HTERT RPE-1 (cell line): ENCODE results near the gene HIVEP3.

Experiments used
- in situ Hi-C: fragments of 300-500 bp; cut with MboI; formaldehyde crosslinking; loops from 4 replicates; pipeline ENCODE4 v1.14.3; 2020; ENCODE audit warnings: low sequenced_read_pairs

The HIVEP3 gene

GRCh38 chr1:41819069-41819468 is 99.7 kb downstream of the HIVEP3 start:
- in situ Hi-C loops, result no loop called here

- in situ Hi-C loops, result no loop called here
Measured at GRCh38 chr1:41816061-41816460, 102.7 kb downstream of the HIVEP3 start.

- in situ Hi-C loops, result no loop called here
Measured at GRCh38 chr1:41813755-41814745, 104.7 kb downstream of the HIVEP3 start.

GRCh38 chr1:41813226-41813625 is 105.5 kb downstream of the HIVEP3 start:
- in situ Hi-C loops, result no loop called here

GRCh38 chr1:41812453-41812852 is 106.3 kb downstream of the HIVEP3 start:
- in situ Hi-C loops, result no loop called here

- in situ Hi-C loops, result no loop called here
Measured at GRCh38 chr1:41812051-41812450, 106.7 kb downstream of the HIVEP3 start.

GRCh38 chr1:41811051-41811795 is 107.5 kb downstream of the HIVEP3 start:
- in situ Hi-C loops, result no loop called here

GRCh38 chr1:41810446-41810845 is 108.3 kb downstream of the HIVEP3 start:
- in situ Hi-C loops, result no loop called here

- in situ Hi-C loops, result no loop called here
Measured at GRCh38 chr1:41809692-41810091, 109.0 kb downstream of the HIVEP3 start.

- in situ Hi-C loops, result no loop called here
Measured at GRCh38 chr1:41807390-41807789, 111.3 kb downstream of the HIVEP3 start.

- in situ Hi-C loops, result no loop called here
Measured at GRCh38 chr1:41806472-41807155, 112.1 kb downstream of the HIVEP3 start.

GRCh38 chr1:41805771-41806471 is 112.8 kb downstream of the HIVEP3 start:
- in situ Hi-C loops, result no loop called here

GRCh38 chr1:41804176-41804575 is 114.5 kb downstream of the HIVEP3 start:
- in situ Hi-C loops, result no loop called here

- in situ Hi-C loops, result no loop called here
Measured at GRCh38 chr1:41803656-41804055, 115.1 kb downstream of the HIVEP3 start.

GRCh38 chr1:41802532-41803501 is 115.9 kb downstream of the HIVEP3 start:
- in situ Hi-C loops, result no loop called here

- in situ Hi-C loops, result no loop called here
Measured at GRCh38 chr1:41800311-41800829, 118.4 kb downstream of the HIVEP3 start.

- in situ Hi-C loops, result no loop called here
Measured at GRCh38 chr1:41799723-41800122, 119.0 kb downstream of the HIVEP3 start.

- in situ Hi-C loops, result no loop called here
Measured at GRCh38 chr1:41799205-41799604, 119.5 kb downstream of the HIVEP3 start.

- in situ Hi-C loops, result no loop called here
Measured at GRCh38 chr1:41795205-41795762, 123.4 kb downstream of the HIVEP3 start.
